ENCODE measurements around the gene CDH8. TPM values are rescaled to one million over a fixed set of nuclear protein-coding genes. Genes with fewer than 3 reads are reported as not detected.
A peak's percentile ranks its signal among the peaks of the same experiment; 100 is the strongest.

Gene CDH8
- total RNA-seq, 1 experiment from 2014 or later: 50.5 TPM

GRCh38 chr16:61890386-61890785 is 145.9 kb downstream of the CDH8 start:
- intact Hi-C loops (cut with micrococcal nuclease; ENCODE audit: unreplicated experiment): no loop called here
- peaks cover 34% of the 10 kb centered on the region for H3K4me1 ChIP-seq (ENCODE audit: insufficient read depth, low read length, poor library complexity, severe bottlenecking)
- TF ChIP-seq CTCF (conservative IDR thresholded peaks at IDR 0.05; ENCODE audit: low read depth, low read length): no peak
- no peak for TF ChIP-seq EZH2 (IDR thresholded peaks at IDR 0.05; ENCODE audit: borderline replicate concordance, low read depth, low read length, poor library complexity, severe bottlenecking)
- no peaks in the 10 kb centered on the region for H3K27me3 ChIP-seq (replicated peaks; ENCODE audit: insufficient read depth, low read depth, low read length, poor library complexity)
- DNase-seq (ENCODE audit: low spot score): no peak
- H3K27ac ChIP-seq (ENCODE audit: low read depth, low read length, poor library complexity, severe bottlenecking): no peak overlapping the region
- ChIA-PET CTCF (no interaction called here), POLR2A (ENCODE audit: low non-redundant PET) (no interaction called here)
- H3K4me3 ChIP-seq (ENCODE audit: low read depth, low read length, poor library complexity, severe bottlenecking): no peak overlapping the region
- H3K9me3 ChIP-seq (ENCODE audit: low read depth, low read length, poor library complexity, severe bottlenecking): no peaks in the 10 kb centered on the region
- no TSS peak for BruUV-seq (replicated peaks)
- H3K36me3 ChIP-seq (ENCODE audit: insufficient read depth, low read length, poor library complexity, severe bottlenecking): no peaks in the 10 kb centered on the region

- H3K4me3 ChIP-seq (ENCODE audit: low read depth, low read length, poor library complexity, severe bottlenecking): no peak overlapping the region
- H3K27ac ChIP-seq (ENCODE audit: low read depth, low read length, poor library complexity, severe bottlenecking): peak overlapping the region; percentile 21
- H3K9me3 ChIP-seq (ENCODE audit: low read depth, low read length, poor library complexity, severe bottlenecking): no peaks in the 10 kb centered on the region
- peak; percentile 45 for DNase-seq (ENCODE audit: low spot score)
- TF ChIP-seq EZH2 (IDR thresholded peaks at IDR 0.05; ENCODE audit: borderline replicate concordance, low read depth, low read length, poor library complexity, severe bottlenecking) (no peak), CTCF (conservative IDR thresholded peaks at IDR 0.05; ENCODE audit: low read depth, low read length) (no peak)
- intact Hi-C loops (cut with micrococcal nuclease; ENCODE audit: unreplicated experiment): no loop called here
- H3K36me3 ChIP-seq (ENCODE audit: insufficient read depth, low read length, poor library complexity, severe bottlenecking): no peaks in the 10 kb centered on the region
- CTCF ChIA-PET: no interaction called here
- H3K27me3 ChIP-seq (replicated peaks; ENCODE audit: insufficient read depth, low read depth, low read length, poor library complexity): no peaks in the 10 kb centered on the region
- no TSS peak for BruUV-seq (replicated peaks)
- peaks cover 34% of the 10 kb centered on the region for H3K4me1 ChIP-seq (ENCODE audit: insufficient read depth, low read length, poor library complexity, severe bottlenecking)
- POLR2A ChIA-PET (ENCODE audit: low non-redundant PET): no interaction called here
These were observed 148.3 kb downstream of the CDH8 start for GRCh38 chr16:61887903-61888302.

- Histone ChIP-seq H3K27ac (ENCODE audit: low read depth, low read length, poor library complexity, severe bottlenecking) (no peak overlapping the region), H3K4me3 (ENCODE audit: low read depth, low read length, poor library complexity, severe bottlenecking) (no peak overlapping the region), H3K9me3 (ENCODE audit: low read depth, low read length, poor library complexity, severe bottlenecking) (no peaks in the 10 kb centered on the region), H3K27me3 (replicated peaks; ENCODE audit: insufficient read depth, low read depth, low read length, poor library complexity) (no peaks in the 10 kb centered on the region), H3K36me3 (ENCODE audit: insufficient read depth, low read length, poor library complexity, severe bottlenecking) (no peaks in the 10 kb centered on the region), H3K4me1 (ENCODE audit: insufficient read depth, low read length, poor library complexity, severe bottlenecking) (peaks cover 23% of the 10 kb centered on the region)
- CTCF ChIA-PET: no interaction called here
- no peak for DNase-seq (ENCODE audit: low spot score)
- TF ChIP-seq EZH2 (IDR thresholded peaks at IDR 0.05; ENCODE audit: borderline replicate concordance, low read depth, low read length, poor library complexity, severe bottlenecking): no peak
- no peak for TF ChIP-seq CTCF (conservative IDR thresholded peaks at IDR 0.05; ENCODE audit: low read depth, low read length)
- intact Hi-C loops (cut with micrococcal nuclease; ENCODE audit: unreplicated experiment): no loop called here
- BruUV-seq (replicated peaks): no TSS peak
- POLR2A ChIA-PET (ENCODE audit: low non-redundant PET): no interaction called here
These were observed 150.9 kb downstream of the CDH8 start for GRCh38 chr16:61885343-61885742.

Data from A673 (cell line).